ENCODE results near the gene SDHAF3.
"Not testable (repeated sequence)": the region's sequence is repeated elsewhere in the genome, so short reads cannot be mapped to it uniquely, and the experiment has no call there.

SDHAF3 gene

DNA sequence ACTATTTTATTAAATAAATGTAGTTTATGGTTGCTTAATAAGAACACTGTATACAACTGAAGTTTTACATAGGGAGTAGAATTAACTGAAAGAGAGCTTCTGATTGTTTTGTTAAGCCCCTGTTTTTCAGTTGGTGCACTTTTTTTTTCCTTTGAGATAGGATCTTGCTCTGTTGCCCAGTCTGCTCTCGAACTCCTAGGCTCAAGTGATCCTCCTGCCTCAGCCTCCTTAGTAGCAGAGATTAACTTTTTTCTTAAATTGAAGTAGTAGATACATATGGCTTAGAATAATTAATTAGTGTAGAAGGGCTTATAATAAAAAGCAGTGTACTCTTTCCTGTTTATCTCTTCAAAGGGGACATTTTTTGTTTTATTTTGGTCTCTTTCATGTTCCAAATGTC, 11.2 kb downstream of the SDHAF3 start:
- TF ChIP-seq, protein P1, sequence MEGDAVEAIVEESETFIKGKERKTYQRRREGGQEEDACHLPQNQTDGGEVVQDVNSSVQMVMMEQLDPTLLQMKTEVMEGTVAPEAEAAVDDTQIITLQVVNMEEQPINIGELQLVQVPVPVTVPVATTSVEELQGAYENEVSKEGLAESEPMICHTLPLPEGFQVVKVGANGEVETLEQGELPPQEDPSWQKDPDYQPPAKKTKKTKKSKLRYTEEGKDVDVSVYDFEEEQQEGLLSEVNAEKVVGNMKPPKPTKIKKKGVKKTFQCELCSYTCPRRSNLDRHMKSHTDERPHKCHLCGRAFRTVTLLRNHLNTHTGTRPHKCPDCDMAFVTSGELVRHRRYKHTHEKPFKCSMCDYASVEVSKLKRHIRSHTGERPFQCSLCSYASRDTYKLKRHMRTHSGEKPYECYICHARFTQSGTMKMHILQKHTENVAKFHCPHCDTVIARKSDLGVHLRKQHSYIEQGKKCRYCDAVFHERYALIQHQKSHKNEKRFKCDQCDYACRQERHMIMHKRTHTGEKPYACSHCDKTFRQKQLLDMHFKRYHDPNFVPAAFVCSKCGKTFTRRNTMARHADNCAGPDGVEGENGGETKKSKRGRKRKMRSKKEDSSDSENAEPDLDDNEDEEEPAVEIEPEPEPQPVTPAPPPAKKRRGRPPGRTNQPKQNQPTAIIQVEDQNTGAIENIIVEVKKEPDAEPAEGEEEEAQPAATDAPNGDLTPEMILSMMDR (IDR thresholded peaks at IDR 0.05; ENCODE audit: insufficient read depth, missing control alignments), result no peak
- no peak for FAIRE-seq
- no peak for DNase-seq (ENCODE audit: insufficient read length, low spot score)

DNA sequence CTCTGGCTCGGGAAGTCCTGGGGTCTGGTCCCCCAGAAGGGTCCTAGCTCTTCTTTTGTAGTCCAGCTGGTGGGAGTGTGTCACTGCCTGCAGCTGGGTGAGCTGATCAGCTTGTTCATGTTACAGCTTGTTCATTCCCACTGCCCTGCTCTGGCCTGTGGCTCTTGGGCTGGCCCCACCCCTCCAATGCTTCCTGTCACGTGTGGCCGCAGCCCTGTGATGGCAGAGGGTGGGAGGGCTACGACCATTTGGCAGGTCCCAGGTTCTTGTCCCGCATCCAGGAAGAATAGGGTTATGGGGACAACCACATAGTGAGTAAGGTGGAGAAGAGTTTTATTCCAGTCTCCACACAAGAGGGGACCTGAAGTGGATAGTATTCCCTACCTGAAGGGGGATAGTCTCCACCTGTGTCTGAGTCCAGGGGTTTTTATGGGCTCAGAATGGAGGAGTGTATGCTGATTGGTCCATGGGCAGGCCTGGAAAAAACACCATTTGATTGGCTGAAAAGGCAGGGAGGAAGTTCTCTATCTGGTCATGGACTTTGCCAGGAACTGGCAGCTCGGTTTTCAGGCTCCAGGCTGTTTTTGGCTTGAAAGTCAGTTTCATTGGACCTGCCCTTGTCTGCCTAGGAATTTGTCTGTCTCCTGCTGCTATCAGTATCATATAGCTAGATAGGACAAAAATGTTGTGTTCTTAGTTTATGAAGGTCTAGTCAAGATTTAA, 13.1 kb downstream of the SDHAF3 start:
- TF ChIP-seq, protein P1 (IDR thresholded peaks at IDR 0.05; ENCODE audit: insufficient read depth, missing control alignments), result no peak
- DNase-seq (ENCODE audit: insufficient read length, low spot score), result no peak
- FAIRE-seq, result no peak

DNA sequence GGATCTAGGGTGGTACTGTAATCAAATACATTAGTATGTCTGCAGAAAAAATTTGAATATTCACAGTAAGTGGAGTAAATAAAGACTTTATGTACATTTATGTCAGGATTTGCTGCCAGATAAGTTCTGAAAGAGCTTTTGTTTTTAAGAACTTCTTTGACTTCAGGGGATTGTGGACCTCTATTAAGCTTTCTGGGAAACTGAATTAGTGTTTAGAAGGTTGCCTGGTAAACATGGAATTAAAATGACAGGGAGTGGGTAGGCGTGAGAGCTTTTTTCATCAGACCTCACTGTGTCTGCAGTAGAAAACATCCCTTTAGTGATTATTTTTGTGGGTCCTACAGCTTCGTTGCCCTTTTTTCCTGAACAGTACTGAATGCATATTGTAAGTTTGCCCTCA, 15.7 kb downstream of the SDHAF3 start:
- no peak for DNase-seq (ENCODE audit: insufficient read length, low spot score)
- TF ChIP-seq, protein P1 (IDR thresholded peaks at IDR 0.05; ENCODE audit: insufficient read depth, missing control alignments), result no peak
- no peak for FAIRE-seq

DNA sequence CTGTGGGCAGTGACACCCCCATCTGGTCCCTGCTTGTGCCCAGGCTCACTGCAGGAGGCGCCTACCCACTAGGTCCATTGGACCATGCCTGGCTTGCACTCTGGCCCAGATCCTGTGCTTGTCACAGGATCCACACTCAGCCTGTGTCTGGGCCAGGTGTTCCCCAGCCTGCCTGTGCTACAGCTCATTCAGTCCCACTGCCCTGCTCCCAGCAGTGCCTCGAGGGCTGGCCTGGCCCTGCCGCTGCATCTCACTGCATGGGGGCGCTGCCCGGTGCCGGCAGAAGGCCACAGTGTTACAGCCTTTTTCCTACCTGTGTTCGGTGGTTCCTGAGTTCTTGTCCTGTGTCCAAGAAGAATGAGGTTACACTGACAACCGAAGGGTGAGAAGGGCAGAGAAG, 21.3 kb downstream of the SDHAF3 start:
- no peak for FAIRE-seq
- TF ChIP-seq, protein P1 (IDR thresholded peaks at IDR 0.05; ENCODE audit: insufficient read depth, missing control alignments), result no peak
- DNase-seq (ENCODE audit: insufficient read length, low spot score), result no peak

DNA sequence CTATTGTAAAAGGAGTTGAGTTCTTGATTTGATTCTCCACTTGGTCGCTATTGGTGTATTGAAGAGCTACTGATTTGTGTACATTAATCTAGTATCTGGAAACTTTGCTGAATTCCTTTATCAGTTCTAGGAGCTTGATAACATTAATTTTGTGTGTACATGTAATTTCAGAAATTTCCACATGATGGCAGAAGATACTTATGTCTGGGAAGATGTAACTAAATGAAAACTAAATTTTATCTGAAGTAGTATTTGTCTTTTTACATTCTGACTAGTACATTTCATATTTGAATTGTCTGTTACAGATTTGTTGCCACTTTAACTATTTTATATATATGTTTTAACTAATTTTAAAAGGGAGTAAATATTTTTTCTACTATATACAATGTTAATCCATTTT, 27.6 kb downstream of the SDHAF3 start:
- TF ChIP-seq, protein P1 (IDR thresholded peaks at IDR 0.05; ENCODE audit: insufficient read depth, missing control alignments), result peak; percentile 52
- FAIRE-seq (no peak), DNase-seq (ENCODE audit: insufficient read length, low spot score) (no peak)

DNA sequence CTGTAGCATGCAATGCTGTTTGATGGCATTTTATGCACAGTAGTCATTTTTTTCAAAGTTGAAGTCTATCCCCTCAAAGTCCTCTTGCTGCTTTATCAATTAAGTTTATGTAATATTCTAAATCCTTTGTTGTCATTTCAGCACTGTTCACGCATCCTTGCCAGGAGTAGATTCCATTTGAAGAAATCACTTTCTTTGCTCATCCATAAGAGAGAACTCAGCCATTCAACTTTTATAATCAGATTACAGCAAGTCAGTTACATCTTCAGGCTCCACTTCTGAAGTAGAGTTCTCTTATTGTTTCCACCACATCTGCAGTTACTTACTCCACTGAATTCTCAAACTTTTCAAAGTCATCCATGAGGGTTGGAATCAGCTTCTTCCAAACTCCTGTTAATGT, 32.3 kb downstream of the SDHAF3 start:
- TF ChIP-seq, protein P1 (IDR thresholded peaks at IDR 0.05; ENCODE audit: insufficient read depth, missing control alignments), result no peak
- FAIRE-seq (no peak), DNase-seq (ENCODE audit: insufficient read length, low spot score) (no peak)

DNA sequence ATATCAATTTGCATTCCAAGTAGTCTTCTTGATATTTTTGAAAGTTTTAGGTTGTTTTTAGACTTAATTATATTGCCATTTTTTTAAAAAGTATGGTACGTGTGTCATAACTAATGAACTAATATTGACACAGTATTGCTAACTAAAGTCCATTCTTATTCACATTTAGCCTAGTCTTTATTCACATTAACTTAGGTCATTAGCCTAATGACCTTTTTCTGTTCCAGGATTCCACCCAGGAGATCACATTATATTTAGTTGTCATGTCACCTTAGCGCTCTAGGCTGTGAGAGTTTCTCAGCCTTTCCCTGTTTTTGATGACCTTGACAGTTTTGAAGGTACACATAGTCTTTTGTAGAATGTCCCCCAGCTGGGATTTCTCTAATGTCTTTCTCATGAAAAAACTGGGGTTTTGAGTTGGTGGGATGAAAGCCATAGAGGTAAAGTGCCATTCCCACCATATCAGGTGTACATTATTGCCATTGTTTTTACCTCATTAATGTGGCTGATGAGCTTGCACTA, 38.5 kb downstream of the SDHAF3 start:
- no peak for DNase-seq (ENCODE audit: insufficient read length, low spot score)
- FAIRE-seq, result no peak
- TF ChIP-seq, protein P1 (IDR thresholded peaks at IDR 0.05; ENCODE audit: insufficient read depth, missing control alignments), result no peak

DNA sequence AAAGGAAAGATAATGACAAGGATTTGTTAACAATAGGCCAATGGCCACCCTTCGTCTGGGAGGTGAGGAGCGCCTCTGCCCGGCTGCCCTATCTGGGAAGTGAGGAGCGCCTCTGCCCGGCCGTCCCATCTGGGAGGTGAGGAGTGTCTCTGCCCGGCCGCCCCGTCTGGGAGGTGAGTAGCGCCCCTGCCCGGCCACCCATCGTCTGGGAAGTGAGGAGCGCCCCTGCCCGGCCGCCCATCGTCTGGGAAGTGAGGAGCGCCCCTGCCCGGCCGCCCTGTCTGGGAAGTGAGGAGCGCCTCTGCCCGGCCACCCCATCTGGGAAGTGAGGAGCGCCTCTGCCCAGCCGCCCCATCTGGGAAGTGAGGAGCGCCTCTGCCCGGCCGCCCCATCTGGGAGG, 42.5 kb downstream of the SDHAF3 start:
- not testable (repeated sequence) for FAIRE-seq; DNase-seq (ENCODE audit: insufficient read length, low spot score)

DNA sequence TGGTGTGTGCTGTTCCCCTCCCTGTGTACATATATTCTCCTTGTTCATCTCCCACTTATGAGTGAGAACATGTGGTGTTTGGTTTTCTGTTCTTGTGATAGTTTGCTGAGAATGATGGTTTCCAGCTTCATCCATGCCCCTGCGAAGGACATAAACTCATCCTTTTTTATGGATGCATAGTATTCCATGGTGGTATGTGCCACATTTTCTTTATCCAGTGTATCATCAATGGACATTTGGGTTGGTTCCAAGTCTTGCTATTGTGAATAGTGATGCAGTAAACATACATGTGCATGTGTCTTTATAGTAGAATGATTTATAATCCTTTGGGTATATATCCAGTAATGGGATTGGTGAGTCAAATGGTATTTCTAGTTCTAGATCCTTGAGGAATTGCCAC, 44.1 kb downstream of the SDHAF3 start:
- not testable (repeated sequence) for FAIRE-seq; DNase-seq (ENCODE audit: insufficient read length, low spot score)

Data from D721Med (cell line).